ENCODE data around the gene FADS6.

Gene FADS6

GRCh38 chr17:74851612-74852236 lies 41.7 kb downstream of the FADS6 start:
- DNase-seq, result no peak

- no peak for DNase-seq
These were observed 42.5 kb downstream of the FADS6 start for GRCh38 chr17:74850914-74851313.

- no peak for DNase-seq
These were observed 43.1 kb downstream of the FADS6 start for GRCh38 chr17:74850310-74850709.

GRCh38 chr17:74848656-74849399 lies 44.6 kb downstream of the FADS6 start:
- no peak for DNase-seq

- no peak for DNase-seq
These were observed 46.8 kb downstream of the FADS6 start for GRCh38 chr17:74846621-74847020.

- no peak for DNase-seq
These were observed 50.1 kb downstream of the FADS6 start for GRCh38 chr17:74843352-74843627.

GRCh38 chr17:74842599-74843351 lies 50.7 kb downstream of the FADS6 start:
- DNase-seq, result no peak

- no peak for DNase-seq
These were observed 51.3 kb downstream of the FADS6 start for GRCh38 chr17:74842146-74842598.

GRCh38 chr17:74840989-74841666 lies 52.3 kb downstream of the FADS6 start:
- no peak for DNase-seq

- no peak for DNase-seq
These were observed 53.2 kb downstream of the FADS6 start for GRCh38 chr17:74839990-74840852.

GRCh38 chr17:74838274-74838673 lies 55.2 kb downstream of the FADS6 start:
- no peak for DNase-seq

GRCh38 chr17:74836691-74837467 lies 56.6 kb downstream of the FADS6 start:
- no peak for DNase-seq

- no peak for DNase-seq
These were observed 57.2 kb downstream of the FADS6 start for GRCh38 chr17:74836191-74836590.

GRCh38 chr17:74833501-74834377 lies 59.7 kb downstream of the FADS6 start:
- DNase-seq, result no peak

- DNase-seq, result no peak
These were observed 61.0 kb downstream of the FADS6 start for GRCh38 chr17:74832421-74832820.

GRCh38 chr17:74831444-74832146 lies 61.8 kb downstream of the FADS6 start:
- no peak for DNase-seq

GRCh38 chr17:74830861-74831260 lies 62.6 kb downstream of the FADS6 start:
- DNase-seq, result no peak

- no peak for DNase-seq
These were observed 65.6 kb downstream of the FADS6 start for GRCh38 chr17:74827800-74828199.

Data from activated T-cell treated with anti-CD3 and anti-CD28 coated beads for 4 hours (primary cell).